ENCODE results near the gene IQCN.

The IQCN gene

GRCh38 chr19:18223860-18224524 is 50.3 kb downstream of the IQCN start:
- peak overlapping the region; percentile 84 for H3K27ac ChIP-seq

GRCh38 chr19:18221815-18222725 is 52.2 kb downstream of the IQCN start:
- no peak for TF ChIP-seq ZFX (IDR thresholded peaks at IDR 0.05; ENCODE audit: borderline replicate concordance)
- TF ChIP-seq CTCF (IDR thresholded peaks at IDR 0.05) = no peak
- H3K27ac ChIP-seq = no peak overlapping the region

More at GRCh38 chr19:18223860-18224524, 50.3 kb downstream of the IQCN start:
- TF ChIP-seq CTCF (IDR thresholded peaks at IDR 0.05) = no peak
- TF ChIP-seq ZFX (IDR thresholded peaks at IDR 0.05; ENCODE audit: borderline replicate concordance) = no peak

GRCh38 chr19:18220632-18221275 is 53.5 kb downstream of the IQCN start:
- TF ChIP-seq CTCF (IDR thresholded peaks at IDR 0.05) (no peak), ZFX (IDR thresholded peaks at IDR 0.05; ENCODE audit: borderline replicate concordance) (no peak)
- no peak overlapping the region for H3K27ac ChIP-seq

- TF ChIP-seq CTCF (IDR thresholded peaks at IDR 0.05) (no peak), ZFX (IDR thresholded peaks at IDR 0.05; ENCODE audit: borderline replicate concordance) (no peak)
- no peak overlapping the region for H3K27ac ChIP-seq
These were observed 54.2 kb downstream of the IQCN start for GRCh38 chr19:18219911-18220631.

GRCh38 chr19:18218600-18218999 is 55.7 kb downstream of the IQCN start:
- no peak overlapping the region for H3K27ac ChIP-seq
- TF ChIP-seq ZFX (IDR thresholded peaks at IDR 0.05; ENCODE audit: borderline replicate concordance) (no peak), CTCF (IDR thresholded peaks at IDR 0.05) (no peak)

GRCh38 chr19:18218159-18218558 is 56.1 kb downstream of the IQCN start:
- H3K27ac ChIP-seq = no peak overlapping the region
- TF ChIP-seq ZFX (IDR thresholded peaks at IDR 0.05; ENCODE audit: borderline replicate concordance) (no peak), CTCF (IDR thresholded peaks at IDR 0.05) (no peak)

Measured in 22Rv1 (cell line).